ENCODE results near the gene NCEH1. TPM values are rescaled to one million over a fixed set of nuclear protein-coding genes. Genes with fewer than 3 reads are reported as not detected.

The NCEH1 gene
- total and polyA plus RNA-seq, 4 donors, result 1.1 to 32.3 (median 2.5) TPM

- Histone ChIP-seq H3K4me1 (ENCODE audit: control insufficient read depth in 4 of 4, insufficient read depth in 4 of 4, low read length in 3 of 4) (peaks cover 2 to 5% (median 3%) of the 10 kb centered on the region in 4 donors), H3K9me3 (ENCODE audit: control insufficient read depth in 4 of 4, low read length in 3 of 4) (no peaks in the 10 kb centered on the region), H3K27ac (ENCODE audit: low read depth in 1 of 2, low read length in 2 of 2) (peak overlapping the region in 1 of 2 donors; percentile 13), H3K36me3 (ENCODE audit: control insufficient read depth in 4 of 4, insufficient read depth in 3 of 4, low read depth in 1 of 4, low read length in 3 of 4) (peaks cover 0 to 4% (median 0%) of the 10 kb centered on the region in 4 donors), H3K9ac (ENCODE audit: low read depth in 1 of 2, low read length in 2 of 2) (no peak overlapping the region), H3K27me3 (ENCODE audit: control insufficient read depth in 4 of 4, insufficient read depth in 4 of 4, low read length in 3 of 4) (no peaks in the 10 kb centered on the region), H3K4me3 (ENCODE audit: low read depth in 1 of 3, low read length in 3 of 3) (no peak overlapping the region)
- DNase-seq (ENCODE audit: low spot score), result no peak
- 33% methylated on average over 1 of the region's 1 CpG for WGBS
- no peak for TF ChIP-seq CTCF (IDR thresholded peaks at IDR 0.05; ENCODE audit: low read depth, low read length, missing input control)
- TF ChIP-seq FOXA1 (IDR thresholded peaks at IDR 0.05), result no peak
- no peak for TF ChIP-seq HNF4A (conservative IDR thresholded peaks at IDR 0.05)
- TF ChIP-seq GABPA (IDR thresholded peaks at IDR 0.05 in 1 of 2, conservative IDR thresholded peaks at IDR 0.05 in 1 of 2), result no peak
- TF ChIP-seq ATF3 (IDR thresholded peaks at IDR 0.05), result no peak
- no peak for TF ChIP-seq MAX (IDR thresholded peaks at IDR 0.05)
- TF ChIP-seq TAF1 (conservative IDR thresholded peaks at IDR 0.05), result no peak
- TF ChIP-seq FOXA2 (IDR thresholded peaks at IDR 0.05), result no peak
- TF ChIP-seq ZBTB33 (IDR thresholded peaks at IDR 0.05), result no peak
- TF ChIP-seq HNF4G (IDR thresholded peaks at IDR 0.05), result no peak
- no peak for TF ChIP-seq RAD21 (IDR thresholded peaks at IDR 0.05)
- TF ChIP-seq JUND (IDR thresholded peaks at IDR 0.05), result no peak
These were observed 80.6 kb downstream of the NCEH1 start for GRCh38 chr3:172630316-172630715.

GRCh38 chr3:172629470-172629869 lies 81.4 kb downstream of the NCEH1 start:
- Histone ChIP-seq H3K27me3 (ENCODE audit: control insufficient read depth in 4 of 4, insufficient read depth in 4 of 4, low read length in 3 of 4) (no peaks in the 10 kb centered on the region), H3K27ac (ENCODE audit: low read depth in 1 of 2, low read length in 2 of 2) (no peak overlapping the region), H3K4me1 (ENCODE audit: control insufficient read depth in 4 of 4, insufficient read depth in 4 of 4, low read length in 3 of 4) (peaks cover 2 to 7% (median 6%) of the 10 kb centered on the region in 4 donors), H3K9me3 (ENCODE audit: control insufficient read depth in 4 of 4, low read length in 3 of 4) (no peaks in the 10 kb centered on the region), H3K9ac (ENCODE audit: low read depth in 1 of 2, low read length in 2 of 2) (no peak overlapping the region), H3K4me3 (ENCODE audit: low read depth in 1 of 3, low read length in 3 of 3) (no peak overlapping the region), H3K36me3 (ENCODE audit: control insufficient read depth in 4 of 4, insufficient read depth in 3 of 4, low read depth in 1 of 4, low read length in 3 of 4) (peaks cover 0 to 4% (median 0%) of the 10 kb centered on the region in 4 donors)
- DNase-seq (ENCODE audit: low spot score), result no peak
- 91% methylated on average over 5 of the region's 5 CpGs for WGBS
- TF ChIP-seq FOXA1 (IDR thresholded peaks at IDR 0.05) (no peak), FOXA2 (IDR thresholded peaks at IDR 0.05) (no peak)

- 56% methylated on average over 5 of the region's 5 CpGs for WGBS
- Histone ChIP-seq H3K36me3 (ENCODE audit: control insufficient read depth in 4 of 4, insufficient read depth in 3 of 4, low read depth in 1 of 4, low read length in 3 of 4) (no peaks in the 10 kb centered on the region), H3K9me3 (ENCODE audit: control insufficient read depth in 4 of 4, low read length in 3 of 4) (no peaks in the 10 kb centered on the region), H3K9ac (ENCODE audit: low read depth in 1 of 2, low read length in 2 of 2) (peak overlapping the region in 1 of 2 donors; percentile 56), H3K4me1 (ENCODE audit: control insufficient read depth in 4 of 4, insufficient read depth in 4 of 4, low read length in 3 of 4) (peaks cover 5 to 11% (median 8%) of the 10 kb centered on the region in 4 donors), H3K4me3 (ENCODE audit: low read depth in 1 of 3, low read length in 3 of 3) (no peak overlapping the region), H3K27ac (ENCODE audit: low read depth in 1 of 2, low read length in 2 of 2) (peak overlapping the region; percentile 40 to 61), H3K27me3 (ENCODE audit: control insufficient read depth in 4 of 4, insufficient read depth in 4 of 4, low read length in 3 of 4) (no peaks in the 10 kb centered on the region)
- DNase-seq (ENCODE audit: low spot score), result no peak
- TF ChIP-seq JUND (IDR thresholded peaks at IDR 0.05), result peak in 1 of 2 donors; percentile 41
- peak; percentile 86 for TF ChIP-seq ATF3 (IDR thresholded peaks at IDR 0.05)
- no peak for TF ChIP-seq RXRA (IDR thresholded peaks at IDR 0.05)
These were observed 83.6 kb downstream of the NCEH1 start for GRCh38 chr3:172627057-172627809.

Data from liver (tissue), 9 donors.